K562 (cell line): ENCODE data around the gene CFAP90. TPM values are rescaled to one million over a fixed set of nuclear protein-coding genes. Genes with fewer than 3 reads are reported as not detected.
A peak's percentile ranks its signal among the peaks of the same experiment; 100 is the strongest.

ENCODE experiments used
- ATF6 ChIP-seq: sonication (generic); formaldehyde crosslinking; IDR thresholded peaks from 2 replicates; pipeline ENCODE4 v1.4.0; 2020; ENCODE audit warnings: mild to moderate bottlenecking, missing genetic modification reagents
- EP400 ChIP-seq: fragments of 450-650 bp; IDR thresholded peaks from 2 replicates; pipeline ENCODE4 v1.6.1; 2017; ENCODE audit warnings: antibody characterized with exemption, mild to moderate bottlenecking, moderate library complexity
- FIP1L1 ChIP-seq: fragments of 200-400 bp; formaldehyde crosslinking; IDR thresholded peaks from 2 replicates; pipeline ENCODE4 v1.6.1; 2018; ENCODE audit warnings: mild to moderate bottlenecking, low read depth, low read length; ENCODE audit not compliant: poor library complexity, severe bottlenecking
- HCFC1 ChIP-seq: IDR thresholded peaks from 2 replicates; pipeline ENCODE4 v1.6.1; 2012; ENCODE audit warnings: low read depth, low read length, improper control_type of control experiment
- MGA ChIP-seq: fragments of 450-650 bp; IDR thresholded peaks from 2 replicates; pipeline ENCODE4 v1.6.1; 2016; ENCODE audit warnings: mild to moderate bottlenecking, moderate library complexity
- NCOA6 ChIP-seq: fragments of 450-650 bp; IDR thresholded peaks from 2 replicates; pipeline ENCODE4 v1.6.1; 2017; ENCODE audit warnings: mild to moderate bottlenecking
- NFIC ChIP-seq: fragments of 450-650 bp; IDR thresholded peaks from 2 replicates; pipeline ENCODE4 v1.6.1; 2017; ENCODE audit warnings: mild to moderate bottlenecking, inconsistent platforms
- SP2 ChIP-seq: IDR thresholded peaks from 2 replicates; pipeline ENCODE4 v1.6.1; 2011; ENCODE audit warnings: mild to moderate bottlenecking, low read depth, low read length, moderate library complexity; ENCODE audit not compliant: poor library complexity, severe bottlenecking; ENCODE audit errors: extremely low read depth
- SUPT5H ChIP-seq: fragments of 450-650 bp; IDR thresholded peaks from 2 replicates; pipeline ENCODE4 v1.6.1; 2016
- ZNF740 ChIP-seq, 3 experiments: fragments of 200-800 bp in 1 of 3; sonication (Bioruptor generic) in 1 of 3; sonication (generic) in 1 of 3; formaldehyde crosslinking in 1 of 3; IDR thresholded peaks; 2 replicates each; pipeline versions ENCODE4 v1.6.1 to v1.8.0; 2016 to 2022; ENCODE audit warnings: mild to moderate bottlenecking in 2 of 3, missing compliant biosample characterization in 2 of 3, missing genetic modification characterization in 2 of 3, missing genetic modification reagents in 1 of 3
- polyA plus RNA-seq, 8 experiments: library from polyadenylated mRNA; depleted of rRNA in 4 of 8; stranded (reverse) in 5 of 8; unstranded in 3 of 8; fragments of >200 nt; fragmentation: Nextera tagmentation in 2 of 8; fragmentation: Illumina TruSeq in 1 of 8; extraction: Ambion mirVana in 2 of 8; extraction: Trizol in 1 of 8; gene quantifications; 2 replicates each; pipeline versions ENCODE4 v1.2.1 to v1.2.3, GENCODE V29; 2011 to 2014; ENCODE audit warnings: inconsistent platforms in 1 of 8, missing spikeins in 1 of 8
- total RNA-seq, 7 experiments: library from RNA; depleted of rRNA in 6 of 7; stranded (reverse); fragments of >200 nt in 6 of 7; fragmentation: Illumina TruSeq in 2 of 7; extraction: Trizol in 2 of 7; gene quantifications; 2 replicates each; pipeline versions ENCODE4 v1.2.1 to v1.2.3, GENCODE V29; 2011 to 2021; ENCODE audit warnings: low replicate concordance in 1 of 7

The CFAP90 gene
- total and polyA plus RNA-seq, 9 of the 15 experiments (the other 6 are each of a cell fraction or from before 2014, with no cell fraction given) = not detected

GRCh38 chr5:7868773-7869473 is 18.0 kb upstream of the CFAP90 start, which contains the start of the genes FASTKD3 and MTRR (continued):
- peak; percentile 61; the same call in 1 of the 2 replicates for TF ChIP-seq MGA
- peak; percentile 48 for TF ChIP-seq NFIC
- peak; percentile 42 for TF ChIP-seq FIP1L1
- TF ChIP-seq ATF6 (CRISPR knock-in tag) = peak; percentile 62; the same call in 1 of the 2 replicates
- TF ChIP-seq ZNF740 (CRISPR knock-in tag; IDR thresholded peaks at IDR 0.05) = 0 out of 2 replicates have a peak, but pooled peaks have one; percentile 8
- TF ChIP-seq ZNF740 (tag; IDR thresholded peaks at IDR 0.05) = no peak; a peak in 1 of 4 replicates
- peak; percentile 74 for TF ChIP-seq SP2
- TF ChIP-seq HCFC1 = peak; percentile 51; the same call in 1 of the 2 replicates
- peak; percentile 90 for TF ChIP-seq EP400
- peak; percentile 85 for TF ChIP-seq SUPT5H
- peak; percentile 71 for TF ChIP-seq NCOA6
